Activated CD8-positive, alpha-beta T cell treated with anti-CD3 and anti-CD28 coated beads for 36 hours (primary cell): Measurements from ENCODE around the gene STKLD1. TPM values are rescaled to one million over a fixed set of nuclear protein-coding genes. Genes with fewer than 3 reads are reported as not detected.

Experiments used
- ATAC-seq: fragments of 200-7000 bp; cut with Tn5 transposase; one replicate; pipeline ENCODE4 v1.10.0; 2021; ENCODE audit warnings: mild to moderate bottlenecking, moderate library complexity
- CTCF ChIA-PET: fragments of 350-600 bp; sonication (Branson Sonifier 250); formaldehyde crosslinking; loops from one replicate; lab custom pipeline; 2021; ENCODE audit warnings: antibody characterized with exemption; lab: Charles Lee
- POLR2A ChIA-PET: fragments of 350-600 bp; sonication (Branson Sonifier 250); formaldehyde crosslinking; loops from one replicate; lab custom pipeline; 2021; ENCODE audit warnings: antibody characterized with exemption; lab: Charles Lee
- DNase-seq: peaks from one replicate; pipeline ENCODE4 v3.0.0-alpha.2; 2020
- H3K27ac Mint-ChIP-seq: one replicate; pipeline ENCODE4 v1.8.0; 2021; ENCODE audit warnings: mild to moderate bottlenecking, mixed read lengths
- H3K27me3 Mint-ChIP-seq: one replicate; pipeline ENCODE4 v1.8.0; 2021; ENCODE audit warnings: mixed read lengths
- H3K36me3 Mint-ChIP-seq: one replicate; pipeline ENCODE4 v1.8.0; 2021; ENCODE audit warnings: low read depth, mixed read lengths
- H3K4me1 Mint-ChIP-seq: one replicate; pipeline ENCODE4 v1.8.0; 2021; ENCODE audit warnings: low read depth, mixed read lengths
- H3K4me3 Mint-ChIP-seq: one replicate; pipeline ENCODE4 v1.8.0; 2021; ENCODE audit warnings: mild to moderate bottlenecking, moderate library complexity, mixed read lengths
- H3K9me3 Mint-ChIP-seq: one replicate; pipeline ENCODE4 v1.8.0; 2021; ENCODE audit warnings: mixed read lengths
- intact Hi-C: fragments of 100-400 bp; cut with micrococcal nuclease; formaldehyde crosslinking; loops from one replicate; pipeline ENCODE4 v1.10.0; 2022
- total RNA-seq, 2 experiments: library from RNA; stranded (reverse); gene quantifications; one replicate each; pipeline ENCODE4 v1.2.3, GENCODE V29; 2021
- TF ChIP-seq, protein P1 (sequence below): fragments of 200-600 bp; IDR thresholded peaks from one replicate; pipeline ENCODE4 v1.8.0; 2022; ENCODE audit warnings: antibody characterized with exemption, mild to moderate bottlenecking

STKLD1 gene
- total RNA-seq, 2 experiments from 2014 or later: 0.45 to 0.52 TPM

DNA sequence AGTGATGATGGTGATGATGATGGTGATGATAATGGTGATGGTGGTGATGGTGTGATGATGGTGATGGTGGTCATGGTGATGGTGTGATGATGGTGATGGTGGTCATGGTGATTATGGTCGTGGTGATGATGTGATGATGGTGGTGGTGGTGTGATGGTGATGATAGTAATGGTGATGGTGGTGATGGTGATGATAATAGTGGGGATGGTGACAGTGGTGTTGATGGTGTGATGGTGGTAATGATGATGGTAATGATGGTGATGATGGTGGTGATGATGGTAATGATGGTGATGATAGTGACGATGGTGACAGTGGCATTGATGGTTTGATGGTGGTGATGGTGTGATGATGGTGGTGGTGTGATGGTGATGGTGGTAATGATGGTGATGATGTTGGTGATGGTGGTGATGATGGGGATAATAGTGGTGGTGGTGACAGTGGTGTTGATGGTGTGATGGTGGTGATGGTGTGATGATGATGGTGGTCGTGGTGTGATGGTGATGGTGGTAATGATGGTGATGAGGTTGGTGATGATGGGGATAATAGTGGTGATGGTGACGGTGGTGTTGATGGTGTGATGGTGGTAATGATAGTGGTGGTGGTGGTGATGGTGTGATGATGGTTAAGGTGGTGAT, 6.5 kb downstream of the STKLD1 start:
- no peaks in the 10 kb centered on the region for H3K9me3 Mint-ChIP-seq
- no peaks in the 10 kb centered on the region for H3K36me3 Mint-ChIP-seq
- ChIA-PET CTCF (no interaction called here), POLR2A (no interaction called here)
- H3K4me3 Mint-ChIP-seq: no peak overlapping the region
- ATAC-seq: no peak
- TF ChIP-seq, protein P1, sequence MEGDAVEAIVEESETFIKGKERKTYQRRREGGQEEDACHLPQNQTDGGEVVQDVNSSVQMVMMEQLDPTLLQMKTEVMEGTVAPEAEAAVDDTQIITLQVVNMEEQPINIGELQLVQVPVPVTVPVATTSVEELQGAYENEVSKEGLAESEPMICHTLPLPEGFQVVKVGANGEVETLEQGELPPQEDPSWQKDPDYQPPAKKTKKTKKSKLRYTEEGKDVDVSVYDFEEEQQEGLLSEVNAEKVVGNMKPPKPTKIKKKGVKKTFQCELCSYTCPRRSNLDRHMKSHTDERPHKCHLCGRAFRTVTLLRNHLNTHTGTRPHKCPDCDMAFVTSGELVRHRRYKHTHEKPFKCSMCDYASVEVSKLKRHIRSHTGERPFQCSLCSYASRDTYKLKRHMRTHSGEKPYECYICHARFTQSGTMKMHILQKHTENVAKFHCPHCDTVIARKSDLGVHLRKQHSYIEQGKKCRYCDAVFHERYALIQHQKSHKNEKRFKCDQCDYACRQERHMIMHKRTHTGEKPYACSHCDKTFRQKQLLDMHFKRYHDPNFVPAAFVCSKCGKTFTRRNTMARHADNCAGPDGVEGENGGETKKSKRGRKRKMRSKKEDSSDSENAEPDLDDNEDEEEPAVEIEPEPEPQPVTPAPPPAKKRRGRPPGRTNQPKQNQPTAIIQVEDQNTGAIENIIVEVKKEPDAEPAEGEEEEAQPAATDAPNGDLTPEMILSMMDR: no peak
- no peaks in the 10 kb centered on the region for H3K4me1 Mint-ChIP-seq
- H3K27me3 Mint-ChIP-seq: no peaks in the 10 kb centered on the region
- no peak for DNase-seq
- no peak overlapping the region for H3K27ac Mint-ChIP-seq
- intact Hi-C loops: no loop called here

DNA sequence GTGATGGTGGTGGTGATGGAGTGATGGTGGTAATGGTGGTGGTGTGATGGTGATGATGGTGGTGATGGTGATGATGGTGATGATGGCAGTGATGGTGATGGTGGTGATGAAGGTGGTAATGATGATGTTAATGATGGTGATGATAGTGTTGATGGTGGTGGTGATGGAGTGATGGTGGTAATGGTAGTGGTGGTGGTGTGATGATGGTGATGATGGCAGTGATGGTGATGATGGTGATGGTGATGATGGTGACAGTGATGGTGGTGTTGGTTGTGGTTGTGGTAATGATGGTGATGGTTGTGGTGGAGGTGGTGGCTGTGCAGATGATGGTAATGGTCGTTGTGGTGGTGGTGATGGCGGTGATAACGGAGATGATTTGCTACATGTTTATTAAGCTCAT, 7.3 kb downstream of the STKLD1 start:
- Mint-ChIP-seq H3K4me1 (no peaks in the 10 kb centered on the region), H3K36me3 (no peaks in the 10 kb centered on the region), H3K4me3 (no peak overlapping the region), H3K9me3 (no peaks in the 10 kb centered on the region), H3K27me3 (no peaks in the 10 kb centered on the region), H3K27ac (no peak overlapping the region)
- ATAC-seq (no peak), DNase-seq (no peak)
- TF ChIP-seq, protein P1: no peak
- CTCF ChIA-PET: interaction anchor here (0.8 kb wide), 1 partner anchor 21 kb away, joined by 3 read pairs; no protein-coding TSS in a partner anchor
- intact Hi-C loops: no loop called here
- POLR2A ChIA-PET: no interaction called here

DNA sequence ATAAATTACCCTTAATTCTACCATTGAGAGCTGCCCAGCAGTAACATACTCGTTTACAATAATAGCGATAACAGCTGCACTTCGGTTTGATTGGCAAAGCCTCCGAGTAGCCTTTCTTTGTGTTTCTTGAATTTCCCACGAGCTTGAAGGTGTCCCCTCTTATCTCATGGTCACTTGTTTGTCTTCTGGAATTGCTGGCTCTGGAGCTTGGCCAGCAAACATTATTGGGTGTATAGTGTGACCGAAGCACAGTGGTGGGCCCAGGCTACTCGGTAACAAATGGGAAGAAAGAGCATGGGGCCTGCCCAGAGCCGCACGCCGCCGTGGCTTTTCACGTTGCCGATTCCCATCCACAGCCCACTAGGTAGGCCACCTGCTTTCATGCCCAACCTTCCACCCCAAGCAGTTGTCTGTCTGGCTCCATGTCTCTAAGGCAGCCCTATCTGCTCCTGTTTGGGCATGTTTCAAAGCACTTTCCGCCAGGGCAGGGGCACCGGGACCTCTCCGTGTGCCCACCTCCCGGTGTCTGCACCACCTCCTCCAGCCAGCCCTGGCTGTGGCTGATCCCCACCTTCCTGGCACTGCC, 8.7 kb downstream of the STKLD1 start:
- ATAC-seq (no peak), DNase-seq (no peak)
- Mint-ChIP-seq H3K4me3 (no peak overlapping the region), H3K27me3 (peaks cover 3% of the 10 kb centered on the region), H3K9me3 (no peaks in the 10 kb centered on the region), H3K36me3 (no peaks in the 10 kb centered on the region), H3K27ac (no peak overlapping the region), H3K4me1 (no peaks in the 10 kb centered on the region)
- CTCF ChIA-PET: no interaction called here
- POLR2A ChIA-PET: interaction anchor here (1.0 to 1.5 kb wide), 3 partner anchors 8 to 14 kb away, joined by 3 to 5 read pairs (median 4); partner anchors contain the start of gene STKLD1
- intact Hi-C loops: no loop called here
- TF ChIP-seq, protein P1: no peak

DNA sequence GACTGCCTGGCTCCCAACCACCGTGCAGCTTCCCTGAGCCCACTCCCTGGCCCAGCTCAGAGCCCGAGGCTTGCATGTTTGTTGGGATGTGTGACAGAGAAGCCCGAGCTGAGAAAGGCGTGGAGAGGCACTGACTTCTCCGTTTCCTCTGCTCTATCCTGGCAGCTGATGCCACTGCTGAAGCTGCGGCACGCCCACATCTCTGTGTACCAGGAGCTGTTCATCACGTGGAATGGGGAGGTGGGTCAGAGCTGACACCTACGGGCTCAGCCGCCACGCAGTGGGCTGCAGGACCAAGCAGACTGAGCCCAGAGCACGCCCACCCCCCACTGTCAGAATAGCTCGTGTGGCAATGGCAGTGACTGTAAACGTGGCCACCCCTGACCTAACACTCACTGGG, 9.3 kb downstream of the STKLD1 start:
- POLR2A ChIA-PET: interaction anchor here (1.0 to 1.5 kb wide), 3 partner anchors 9 to 15 kb away, joined by 3 to 5 read pairs (median 4); partner anchors contain the start of gene STKLD1
- Mint-ChIP-seq H3K9me3 (no peaks in the 10 kb centered on the region), H3K36me3 (no peaks in the 10 kb centered on the region), H3K27me3 (peaks cover 3% of the 10 kb centered on the region), H3K4me1 (no peaks in the 10 kb centered on the region), H3K27ac (no peak overlapping the region), H3K4me3 (no peak overlapping the region)
- TF ChIP-seq, protein P1: no peak
- ATAC-seq: no peak
- CTCF ChIA-PET: no interaction called here
- DNase-seq: no peak
- intact Hi-C loops: no loop called here

DNA sequence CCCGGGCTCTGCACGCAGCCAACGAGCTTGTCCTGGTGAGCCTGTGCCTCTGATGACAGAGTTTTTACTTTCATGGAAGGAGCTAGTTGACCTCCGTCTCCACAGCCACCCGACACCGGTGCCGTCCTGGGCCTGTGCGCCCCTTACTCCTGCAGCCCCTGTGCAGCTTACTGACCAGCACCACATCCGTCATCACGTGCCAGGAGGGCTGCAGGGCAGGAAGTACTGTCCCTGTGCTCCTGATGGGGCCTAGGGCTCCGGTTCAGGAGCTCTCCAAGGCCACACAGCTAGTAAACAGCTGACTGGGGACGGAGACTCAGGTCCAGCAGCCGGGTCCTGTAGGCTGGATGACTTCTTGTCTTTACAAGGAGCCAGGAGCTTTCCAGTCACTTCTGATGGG, 10.2 kb downstream of the STKLD1 start:
- ChIA-PET CTCF (no interaction called here), POLR2A (interaction anchor here (0.7 to 1.5 kb wide), 3 partner anchors 8 to 12 kb away, joined by 3 read pairs; no protein-coding TSS in a partner anchor)
- intact Hi-C loops: no loop called here
- Mint-ChIP-seq H3K36me3 (no peaks in the 10 kb centered on the region), H3K27ac (no peak overlapping the region), H3K27me3 (peaks cover 3% of the 10 kb centered on the region), H3K4me3 (no peak overlapping the region), H3K4me1 (no peaks in the 10 kb centered on the region), H3K9me3 (no peaks in the 10 kb centered on the region)
- DNase-seq (no peak), ATAC-seq (no peak)
- TF ChIP-seq, protein P1: no peak
